ENCODE data around the gene SBNO2.
"Not testable (repeated sequence)": the region's sequence is repeated elsewhere in the genome, so short reads cannot be mapped to it uniquely, and the experiment has no call there.

SBNO2 gene

DNA sequence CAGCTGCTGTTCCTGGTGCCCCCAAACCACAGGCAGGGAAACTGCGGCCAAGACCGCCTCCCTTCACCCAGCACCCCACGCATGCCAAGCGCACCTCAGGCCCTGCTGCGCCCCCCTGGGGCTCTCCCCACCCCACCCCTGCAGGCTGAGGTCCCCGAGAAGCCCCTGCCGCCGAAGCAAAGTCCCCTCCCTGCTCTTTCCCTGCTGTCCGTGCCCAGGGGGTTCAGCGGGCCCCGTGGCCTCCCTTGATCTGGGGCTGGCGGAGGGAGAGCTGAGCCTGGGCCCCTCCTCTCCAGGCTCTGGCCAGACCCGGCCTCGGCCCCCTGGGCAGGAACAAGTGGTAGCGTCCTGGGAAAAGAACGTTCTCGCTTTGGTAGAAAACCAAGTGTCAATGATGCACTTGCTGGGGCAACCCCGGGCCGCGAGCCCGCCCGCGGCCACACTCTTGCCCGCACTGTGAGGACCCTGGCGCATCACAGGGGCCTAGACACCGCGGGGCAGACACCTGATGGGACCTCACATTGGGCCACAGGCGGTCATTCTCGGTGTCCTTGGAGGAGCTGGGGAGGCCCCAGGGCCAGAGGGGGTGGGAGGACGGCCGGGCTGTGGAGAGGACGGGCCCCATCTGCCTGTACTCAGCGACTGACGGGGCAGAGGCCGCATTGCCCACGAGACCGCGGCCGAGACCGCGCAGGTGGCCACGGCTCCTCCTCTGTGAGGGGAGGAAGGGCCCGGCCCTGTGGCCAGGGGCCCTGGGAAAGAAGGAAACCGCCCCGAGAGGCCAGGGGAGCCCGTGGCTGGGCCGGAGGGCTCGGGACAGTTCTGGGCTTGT lies 41.3 kb downstream of the SBNO2 start:
- DNase-seq, result peak; percentile 38 to 45

DNA sequence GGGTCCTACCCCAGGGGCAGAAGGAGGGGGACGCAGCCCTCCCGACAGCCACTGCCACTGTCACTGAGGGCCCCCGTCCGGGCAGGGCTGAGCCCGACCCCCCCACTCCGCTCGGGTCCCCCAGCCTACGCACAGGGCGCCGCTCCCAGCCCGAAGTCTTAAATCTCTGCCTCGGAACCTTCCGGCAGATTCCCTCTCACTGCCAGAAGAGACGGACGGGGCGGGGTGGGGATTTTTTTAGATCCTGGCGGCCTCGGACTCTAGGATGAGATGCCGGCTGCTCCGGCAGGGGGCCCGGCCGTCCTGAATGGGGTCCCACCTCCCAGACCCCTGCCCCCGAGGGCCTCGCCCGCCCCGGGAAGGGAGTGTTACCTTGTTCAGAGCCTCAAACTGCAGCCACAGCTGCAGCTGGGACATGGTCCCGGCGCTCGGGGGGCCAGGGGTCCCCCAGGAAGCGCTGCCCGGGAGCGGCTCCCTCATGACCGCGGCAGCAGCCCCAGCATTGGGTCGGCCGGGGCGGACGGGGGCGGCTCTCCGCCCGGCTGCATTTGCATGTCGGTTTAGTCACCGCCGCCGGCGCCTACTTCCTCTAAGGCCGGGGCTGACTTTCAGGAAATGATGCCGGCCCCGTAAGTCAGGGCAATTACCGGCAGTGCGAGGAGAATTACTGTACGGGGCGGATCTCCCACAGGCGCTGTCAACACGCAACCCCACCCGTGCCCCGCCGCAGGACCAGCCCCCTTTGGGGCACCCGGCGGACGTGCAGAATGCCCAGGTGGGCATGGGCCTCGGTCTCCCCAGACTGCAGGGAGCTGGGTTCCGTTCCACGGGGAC lies 42.1 kb downstream of the SBNO2 start:
- peak; percentile 87 for DNase-seq

DNA sequence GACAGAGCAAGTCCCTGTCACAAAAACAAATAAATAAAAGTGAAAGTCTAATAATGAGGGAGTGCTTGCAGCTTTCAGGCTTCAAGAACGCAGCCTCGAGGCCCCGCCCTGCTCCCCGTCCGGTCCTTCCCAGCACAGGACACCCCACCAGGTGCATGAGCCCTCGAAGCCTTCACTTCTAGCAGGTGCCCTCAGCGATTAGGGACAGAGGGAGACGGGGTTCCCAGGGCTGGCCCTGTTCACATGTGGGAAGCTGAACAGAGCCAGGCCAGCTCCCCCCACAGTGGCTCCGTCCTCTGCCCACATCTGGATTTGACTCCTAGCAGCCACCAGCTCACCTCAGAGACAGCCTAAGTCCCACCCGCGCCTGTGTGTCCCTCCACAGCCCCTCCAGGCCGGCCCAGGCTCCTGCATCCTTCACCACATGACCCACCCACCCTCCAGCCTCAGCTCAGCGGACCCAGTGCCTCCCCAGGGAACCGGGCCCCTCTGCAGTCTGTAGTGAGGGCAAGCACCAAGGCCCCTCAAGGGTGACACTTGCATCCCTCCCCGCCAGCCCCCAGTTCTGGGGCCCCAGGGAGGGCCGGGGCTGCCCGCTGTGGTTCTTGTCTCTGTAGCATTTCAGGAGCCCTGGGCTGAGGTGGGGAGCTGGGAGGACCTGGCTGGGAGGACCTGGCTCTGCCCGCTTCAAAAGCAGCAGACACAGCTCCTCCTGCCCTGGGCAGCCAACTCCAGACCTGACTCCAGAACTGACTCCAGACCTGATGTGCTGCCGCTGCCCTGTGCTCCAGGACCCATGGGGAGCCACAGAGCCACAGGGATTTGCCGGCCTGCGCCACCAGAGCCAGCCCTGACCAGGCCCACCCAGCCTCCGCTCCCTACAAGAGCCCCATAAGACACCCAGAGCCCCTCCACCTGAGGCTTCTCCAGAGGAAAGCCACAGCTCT lies 43.0 kb downstream of the SBNO2 start:
- DNase-seq, result peak in 1 of 2 donors; percentile 51

DNA sequence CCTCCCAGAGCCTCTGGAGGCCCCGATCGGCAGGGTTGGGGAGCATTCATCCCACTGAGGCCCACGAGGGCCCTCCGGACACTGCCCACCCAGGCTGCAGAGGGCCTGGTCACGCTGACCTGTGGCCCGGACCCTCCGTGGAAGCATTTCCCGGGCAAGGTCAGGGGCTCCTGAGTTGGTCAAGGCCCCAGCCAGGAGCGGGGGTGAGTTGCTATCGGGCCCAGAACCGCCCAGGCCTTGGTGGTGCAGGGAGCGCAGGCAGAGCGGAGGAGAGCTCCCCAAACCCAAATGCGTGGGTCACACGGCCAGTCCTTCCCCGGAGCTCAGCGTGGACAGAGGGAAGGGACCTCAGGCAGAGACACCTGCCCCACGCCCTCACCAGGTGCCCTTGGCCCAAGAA lies 44.5 kb downstream of the SBNO2 start:
- no peak for DNase-seq

DNA sequence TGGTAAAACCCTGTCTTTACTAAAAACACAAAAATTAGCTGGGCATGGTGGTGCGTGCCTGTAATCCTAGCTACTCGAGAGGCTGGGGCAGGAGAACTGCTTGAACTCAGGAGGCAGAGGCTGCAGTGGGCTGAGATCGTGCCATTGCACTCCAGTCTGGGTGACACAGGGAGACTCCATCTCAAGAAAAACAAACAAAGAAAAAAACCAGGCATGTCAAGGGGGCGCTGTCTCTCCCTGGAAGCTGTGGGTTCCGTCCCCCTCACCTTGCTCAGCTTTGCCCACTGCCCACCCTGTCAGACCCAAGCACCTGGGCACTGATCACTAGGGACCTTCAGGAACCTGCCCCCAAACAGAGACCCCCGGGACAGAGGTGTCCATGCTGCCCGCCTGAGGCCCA lies 45.0 kb downstream of the SBNO2 start:
- DNase-seq, result not testable (repeated sequence)

DNA sequence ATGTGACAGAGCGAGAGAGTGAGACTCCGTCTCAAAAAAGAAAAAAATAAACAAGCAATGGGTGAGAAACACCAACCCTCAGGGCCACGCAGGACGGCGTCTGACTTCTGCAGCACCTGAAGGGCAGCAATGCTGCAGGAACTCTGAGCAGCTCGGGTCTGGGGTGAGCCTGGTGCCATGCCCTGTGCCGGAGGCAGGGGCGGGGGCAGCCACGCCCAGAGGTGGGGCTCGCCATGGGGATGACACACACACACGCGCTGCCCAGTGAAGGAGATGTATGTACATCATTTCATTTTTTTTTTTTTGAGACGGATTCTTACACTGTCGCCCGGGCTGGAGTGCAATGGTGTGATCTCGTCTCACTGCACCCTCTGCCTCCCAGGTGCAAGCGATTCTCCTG lies 46.0 kb downstream of the SBNO2 start:
- DNase-seq, result no peak

DNA sequence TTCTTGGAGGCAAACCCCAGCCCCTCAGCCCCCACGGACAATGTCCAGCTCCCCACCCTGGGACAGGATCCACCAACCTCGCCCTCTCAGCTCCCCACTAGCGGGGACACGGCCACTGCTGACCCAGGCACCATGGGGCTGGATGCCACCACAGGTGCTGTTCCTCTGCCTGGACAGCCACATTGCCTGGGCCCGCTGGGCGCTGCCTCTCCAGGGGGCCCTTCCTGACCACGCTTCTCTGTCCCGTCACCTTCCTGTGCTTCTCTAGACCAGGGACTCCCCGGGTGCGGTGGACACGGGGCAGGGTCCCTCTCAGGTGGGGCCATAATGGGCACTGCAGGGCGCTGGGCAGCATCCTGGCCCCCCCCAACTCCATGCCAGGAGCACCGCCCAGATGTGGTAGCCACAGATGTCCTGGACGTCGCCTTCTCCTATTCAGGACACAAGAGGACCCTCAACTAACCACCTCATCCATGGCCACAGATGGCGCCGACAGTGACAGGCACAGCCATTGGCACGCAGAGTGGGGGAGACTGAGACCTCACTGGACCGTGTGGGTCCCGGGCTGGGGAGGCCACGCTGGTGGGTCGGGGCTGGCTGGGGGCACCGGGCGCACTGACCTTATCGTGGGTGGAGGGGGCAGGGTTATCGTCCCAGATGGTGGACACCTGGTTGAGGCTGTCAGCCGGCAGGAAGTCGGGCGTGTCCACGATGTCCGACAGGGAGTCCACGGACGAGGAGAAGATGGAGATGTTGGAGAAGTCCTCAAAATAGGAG lies 46.9 kb downstream of the SBNO2 start:
- DNase-seq, result no peak

DNA sequence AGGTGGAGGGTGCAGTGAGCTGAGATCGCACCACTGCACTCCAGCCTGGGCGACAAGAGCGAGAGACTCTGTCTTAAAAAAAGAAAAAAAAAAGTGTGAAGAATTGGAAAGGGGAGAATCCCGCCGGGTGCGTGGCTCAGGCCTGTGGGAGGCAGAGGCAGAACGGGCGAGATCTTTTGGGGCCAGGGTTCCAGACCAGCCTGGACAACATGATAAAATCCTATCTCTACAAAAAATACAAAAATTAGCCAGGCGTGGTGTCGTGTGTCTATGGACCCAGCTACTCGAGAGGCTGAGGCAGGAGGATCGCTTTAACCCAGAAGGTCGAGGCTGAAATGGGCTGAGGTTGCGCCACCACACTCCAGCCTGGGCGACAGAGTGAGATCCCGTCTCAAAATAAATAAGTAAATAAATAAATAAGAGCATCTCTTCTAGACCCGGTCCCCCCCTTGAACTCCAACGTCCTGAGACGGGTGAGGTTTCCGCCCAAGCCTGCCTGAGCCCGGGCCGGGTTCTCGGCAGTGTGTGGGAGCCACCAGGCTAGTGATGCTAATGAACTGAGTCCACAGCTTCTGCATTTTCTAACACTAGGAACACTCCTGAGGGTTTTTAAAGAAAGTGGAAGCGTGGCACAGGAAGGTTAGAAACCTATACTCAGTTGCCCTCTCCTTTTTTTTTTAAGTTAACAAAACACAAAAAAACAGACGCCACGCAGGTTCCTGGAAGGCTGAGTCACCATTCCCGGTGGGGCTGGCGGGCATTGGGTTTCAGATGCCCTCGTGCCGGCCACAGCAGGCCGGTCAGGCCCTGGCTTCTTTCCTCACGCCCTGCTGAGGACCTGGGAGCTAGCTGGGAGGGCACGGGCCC lies 48.2 kb downstream of the SBNO2 start:
- no peak for DNase-seq

DNA sequence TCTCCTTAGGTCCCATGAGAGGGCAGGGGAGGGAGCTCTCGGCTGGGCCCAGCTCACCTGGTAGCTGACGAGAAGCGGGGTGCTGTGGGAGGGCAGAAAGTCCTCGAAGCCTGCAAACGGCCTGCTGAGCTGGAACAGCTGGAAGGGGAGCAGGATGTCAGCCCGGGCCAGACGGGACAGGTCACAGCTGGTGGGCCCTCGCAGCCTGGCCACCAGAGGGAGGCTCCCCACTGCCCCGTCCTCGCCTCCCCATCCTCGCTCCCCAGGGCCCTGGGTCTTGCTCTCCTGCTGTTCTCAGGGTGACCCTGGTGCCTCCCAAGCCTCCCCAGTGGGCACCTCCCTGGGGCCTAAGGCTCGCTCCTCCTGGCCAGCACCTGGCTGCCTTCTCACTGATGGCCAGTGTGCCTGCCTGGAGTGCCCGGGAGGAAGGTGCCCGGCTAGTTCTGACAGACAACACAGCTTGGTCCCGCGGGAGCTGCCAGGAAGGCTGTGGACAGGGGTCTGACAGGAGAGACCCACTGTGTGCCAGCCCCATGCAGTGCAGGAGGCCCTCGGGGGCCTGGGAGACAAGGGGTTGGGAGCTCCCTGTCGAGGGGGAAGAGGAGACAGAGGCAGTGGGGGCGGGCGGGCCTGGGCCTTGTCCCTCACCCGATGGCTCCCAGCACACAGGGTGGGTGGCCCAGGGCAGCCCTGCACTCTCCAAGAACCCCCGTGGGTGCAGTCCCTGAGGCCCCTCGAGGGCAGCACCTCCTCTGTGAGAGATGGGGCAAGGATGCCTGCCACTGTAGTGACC lies 50.0 kb downstream of the SBNO2 start:
- no peak for DNase-seq

DNA sequence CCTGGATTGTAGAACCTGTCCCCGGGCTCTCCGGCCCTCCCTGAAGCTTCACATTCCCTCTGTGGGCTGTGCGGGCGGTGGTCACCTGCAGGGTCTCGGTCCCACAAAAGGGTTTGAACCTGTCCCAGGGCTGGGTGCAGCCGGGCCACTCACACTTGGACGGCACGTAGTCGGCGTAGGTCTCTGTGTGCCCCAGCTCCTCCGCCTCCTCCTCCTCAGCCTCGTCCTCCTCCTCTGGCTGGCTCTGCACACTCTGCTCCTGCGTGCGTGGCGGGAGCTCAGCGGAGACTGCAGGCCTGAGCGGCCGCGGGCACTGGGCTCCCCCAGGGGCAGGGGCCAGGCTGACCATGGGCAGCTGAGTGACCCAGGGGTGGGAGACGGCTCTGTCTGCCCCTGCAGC lies 50.7 kb downstream of the SBNO2 start:
- DNase-seq, result no peak

DNA sequence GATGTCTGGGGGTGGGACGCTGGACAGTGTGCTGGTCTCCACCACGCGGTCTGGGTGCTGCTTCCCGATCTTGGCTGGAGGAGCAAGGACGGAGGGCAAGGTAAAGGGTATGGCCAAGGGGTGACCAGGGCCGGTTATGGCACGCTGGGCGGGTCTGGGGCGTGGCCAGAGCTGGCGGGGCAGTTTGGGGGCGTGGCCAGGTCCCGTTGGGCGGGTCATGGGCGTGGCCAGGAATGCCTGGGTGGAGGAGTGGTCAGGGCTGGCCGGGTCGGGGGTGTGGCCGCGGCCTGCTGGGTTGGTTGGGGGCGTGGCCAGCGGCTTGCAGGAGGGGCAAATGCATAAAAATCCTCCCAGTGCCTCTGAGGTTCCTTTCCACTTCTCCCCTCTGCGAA lies 51.1 kb downstream of the SBNO2 start:
- peak; percentile 31 to 48 for DNase-seq

DNA sequence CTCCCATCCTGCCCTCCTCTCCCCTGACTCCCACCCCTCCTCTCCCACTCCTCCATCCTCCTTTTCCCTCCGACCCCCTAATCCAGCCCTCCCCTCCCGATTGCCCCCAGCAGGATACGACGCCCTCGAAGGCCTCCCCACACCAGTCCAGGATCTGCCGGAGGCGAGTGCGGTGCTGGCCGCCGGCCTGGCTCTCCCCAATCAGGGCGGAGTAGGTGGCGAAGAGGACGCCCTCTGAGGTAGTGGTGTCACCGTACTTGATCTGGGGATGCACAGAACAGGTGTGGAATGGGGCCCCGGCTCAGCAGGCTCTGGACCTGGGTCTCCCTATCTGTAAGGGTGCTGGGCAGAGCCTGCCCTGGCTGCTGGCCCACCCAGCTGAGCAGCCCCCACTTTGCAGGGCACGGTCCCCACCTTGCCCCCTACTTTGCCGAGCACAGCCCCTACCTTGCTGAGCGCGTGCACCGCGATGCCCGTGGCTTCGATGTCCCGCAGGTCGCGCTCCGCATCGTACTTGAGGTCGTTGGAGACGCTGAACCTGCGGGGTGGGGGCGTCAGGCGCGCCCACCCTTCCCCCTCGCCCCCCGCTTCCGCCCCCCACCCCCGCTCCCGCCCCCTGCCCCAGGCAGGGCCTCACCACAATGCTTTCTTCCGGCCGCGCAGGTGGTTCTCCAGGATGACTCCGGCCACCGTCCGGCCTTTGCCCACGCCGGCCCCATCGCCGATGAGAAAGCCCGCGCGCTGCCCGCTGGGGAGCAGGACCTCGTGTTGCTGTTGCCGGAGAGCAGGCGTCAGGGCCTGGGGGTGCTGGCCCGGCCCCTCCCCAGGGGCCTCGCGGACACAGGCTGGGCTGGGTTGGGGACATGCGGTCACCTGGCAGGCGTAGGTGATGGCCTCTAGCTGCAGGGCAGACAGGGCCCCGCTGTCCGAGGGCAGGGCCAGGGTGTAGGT lies 51.8 kb downstream of the SBNO2 start:
- no peak for DNase-seq

DNA sequence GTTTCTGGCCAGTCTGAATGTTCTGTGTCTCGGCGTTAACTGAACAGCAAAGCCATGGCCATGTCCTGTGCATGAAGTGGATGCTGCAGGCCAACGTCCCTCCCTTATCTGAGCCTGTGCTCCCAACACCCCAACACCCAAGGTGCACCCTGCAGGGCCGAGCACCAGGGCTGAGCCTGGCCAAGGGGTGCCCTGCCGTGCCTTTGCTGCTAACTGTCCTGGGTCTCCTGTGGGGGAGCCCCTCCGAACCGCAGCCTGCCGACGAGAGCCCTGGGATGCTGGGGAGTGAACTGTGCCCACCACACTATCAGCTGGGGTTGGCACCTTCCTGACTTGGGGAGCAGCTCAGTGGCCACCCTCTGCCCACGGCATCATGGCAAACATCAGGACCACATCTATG lies 52.7 kb downstream of the SBNO2 start:
- DNase-seq, result no peak

DNA sequence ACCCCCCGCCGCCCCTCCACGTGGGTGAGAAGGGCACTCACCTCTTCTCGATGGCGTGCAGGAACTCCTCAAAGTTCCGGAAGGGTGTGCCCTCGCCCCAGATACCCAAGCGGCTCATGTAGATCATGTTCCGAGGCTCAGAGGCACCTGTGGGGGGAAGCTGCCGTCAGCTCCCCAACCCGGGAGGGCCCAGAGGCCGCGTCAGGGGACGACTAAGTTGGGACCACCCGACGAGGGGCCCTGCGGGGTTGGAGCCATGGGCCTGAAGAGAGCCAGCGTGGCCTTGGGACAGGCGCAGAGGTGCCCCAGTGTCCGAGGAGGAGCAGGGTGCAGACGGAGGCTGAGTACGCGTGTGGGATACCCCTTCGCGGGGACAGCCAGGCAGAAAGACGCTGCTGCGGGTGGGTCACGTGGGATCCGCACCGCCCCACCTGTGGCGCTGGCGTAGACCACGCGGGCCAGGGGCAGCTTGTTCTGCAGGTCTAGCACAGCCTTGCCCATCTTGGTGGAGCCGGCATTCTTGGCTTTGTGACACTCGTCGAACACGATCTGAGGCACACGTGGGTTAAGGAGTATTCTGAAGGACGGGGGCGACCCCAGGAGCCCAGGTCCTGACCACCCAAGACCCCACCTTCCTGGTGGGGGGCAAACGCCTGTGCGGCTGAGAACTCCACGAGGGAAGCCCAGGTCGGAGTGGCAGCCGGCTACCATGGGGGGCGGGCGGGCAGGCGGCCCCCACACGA lies 54.4 kb downstream of the SBNO2 start:
- no peak for DNase-seq

DNA sequence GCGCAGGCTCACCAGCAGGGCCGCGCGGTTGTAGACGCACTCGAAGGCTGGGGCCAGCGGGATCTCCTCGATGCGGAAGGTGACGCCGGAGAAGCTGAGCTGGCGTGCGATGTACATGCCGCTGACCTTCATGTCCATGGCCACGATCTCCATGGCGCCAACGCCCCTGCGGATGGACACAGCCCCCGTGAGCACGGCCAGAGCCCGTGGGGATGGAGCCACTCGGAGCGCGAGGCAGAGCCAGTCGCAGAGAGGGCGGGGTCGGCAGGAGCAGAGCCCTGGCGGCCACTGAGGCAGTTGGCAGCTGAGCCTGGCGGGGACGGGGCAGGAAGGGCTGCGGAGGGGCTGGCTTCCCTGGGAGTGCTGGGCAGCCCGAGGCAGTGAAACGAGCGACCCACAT lies 55.1 kb downstream of the SBNO2 start:
- no peak for DNase-seq

DNA sequence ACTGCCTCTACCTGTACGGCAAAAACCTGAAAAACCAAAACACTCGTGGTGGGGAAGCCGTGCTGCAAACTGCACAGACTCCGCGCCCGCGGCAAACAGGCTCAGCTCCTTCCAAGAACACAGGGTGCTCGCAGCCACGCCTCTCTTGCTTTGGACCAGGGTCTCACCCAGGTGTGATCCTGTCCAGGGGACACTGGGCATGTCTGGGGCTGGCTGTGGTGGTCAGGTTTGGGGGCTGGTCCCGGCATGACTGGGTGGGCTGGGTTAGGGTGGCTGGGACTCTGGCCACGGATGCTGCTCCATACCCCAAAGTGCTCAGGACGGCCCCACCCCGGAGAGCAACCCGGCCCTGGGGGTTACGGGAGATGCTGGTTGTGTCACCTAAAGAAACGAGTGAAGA lies 56.4 kb downstream of the SBNO2 start:
- no peak for DNase-seq

DNA sequence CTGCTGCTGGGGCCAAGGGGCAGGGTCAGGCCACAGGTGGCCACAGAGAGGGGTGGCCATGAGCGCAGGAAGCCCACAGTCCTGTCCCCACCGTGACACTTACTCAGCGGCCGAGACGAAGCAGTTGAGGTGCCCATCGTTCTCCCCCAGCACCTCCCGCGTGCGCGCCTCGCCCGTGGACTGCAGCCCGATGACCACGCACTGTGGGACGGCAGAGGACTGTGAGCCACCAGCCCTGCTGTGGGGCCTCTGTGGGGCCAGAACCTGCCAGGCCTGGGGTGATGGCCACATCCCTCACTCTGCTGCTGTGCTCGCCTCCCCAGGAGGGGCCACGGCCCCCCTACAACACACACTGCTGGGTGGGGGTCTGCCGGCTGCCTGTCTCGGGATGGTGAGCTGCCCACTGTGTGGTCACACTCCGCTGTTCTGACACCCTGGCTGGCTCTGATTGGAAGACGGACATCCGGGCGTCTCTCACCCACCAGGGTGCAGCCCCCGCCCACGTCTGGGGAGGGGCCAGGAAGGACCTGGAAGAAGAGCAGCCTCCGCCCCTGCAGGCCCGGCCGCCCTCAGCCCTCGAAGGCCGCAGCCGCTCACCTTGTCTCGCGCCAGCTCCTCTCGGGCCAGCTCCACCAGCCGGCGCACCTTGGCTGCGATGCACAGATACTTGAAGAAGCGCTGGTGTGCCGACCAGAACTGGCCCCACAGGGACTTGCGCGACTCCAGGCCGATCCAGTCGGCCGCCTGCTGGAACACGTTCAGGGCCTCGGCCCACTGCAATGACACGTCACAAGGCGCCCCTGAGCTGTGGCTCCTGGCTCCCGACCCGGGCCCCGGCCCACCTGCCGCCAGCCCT lies 57.1 kb downstream of the SBNO2 start:
- DNase-seq, result no peak

Data from CD4-positive, alpha-beta T cell treated with Interleukin-4 for 1 hour (primary cell).